Measurements from ENCODE around the gene CFAP99. TPM values are rescaled to one million over a fixed set of nuclear protein-coding genes. Genes with fewer than 3 reads are reported as not detected.

CFAP99 gene
- total and polyA plus RNA-seq, 2 experiments from 2014 or later: not detected

GRCh38 chr4:2383760-2384159 is 35.0 kb upstream of the CFAP99 start:
- Histone ChIP-seq H3K79me2 (replicated peaks; ENCODE audit: insufficient read depth) (no peaks in the 10 kb centered on the region), H3K36me3 (ENCODE audit: insufficient read depth) (no peaks in the 10 kb centered on the region), H4K20me1 (replicated peaks; ENCODE audit: insufficient read depth) (no peaks in the 10 kb centered on the region), H3K4me3 (no peak overlapping the region), H3K4me2 (no peak overlapping the region), H2AFZ (no peak overlapping the region), H3F3A (replicated peaks; ENCODE audit: low read depth) (no peaks in the 10 kb centered on the region), H3K4me1 (ENCODE audit: insufficient read depth) (no peaks in the 10 kb centered on the region), H3K9me2 (ENCODE audit: insufficient read depth) (no peaks in the 10 kb centered on the region), H3K27ac (ENCODE audit: low read depth) (no peak overlapping the region), H3K27me3 (ENCODE audit: insufficient read depth) (no peaks in the 10 kb centered on the region)
- Mint-ChIP-seq H3K36me3 (ENCODE audit: low read depth) (peaks cover 7% of the 10 kb centered on the region; the same call in 2 of the 3 replicates), H3K27me3 (ENCODE audit: insufficient read depth, low read depth, poor library complexity) (peaks cover 4% of the 10 kb centered on the region), H3K9me3 (peaks cover 15% of the 10 kb centered on the region), H3K4me1 (peaks cover 8% of the 10 kb centered on the region; the same call in 2 of the 3 replicates), H3K4me3 (no peak overlapping the region), H3K27ac (no peak overlapping the region)
- TF ChIP-seq POLR2AphosphoS5 (IDR thresholded peaks at IDR 0.05; ENCODE audit: low read depth): no peak
- TF ChIP-seq CREB1 (CRISPR knock-in tag; IDR thresholded peaks at IDR 0.05; ENCODE audit: low read depth): no peak
- TF ChIP-seq STAT1 (IDR thresholded peaks at IDR 0.05; ENCODE audit: unreplicated experiment): no peak
- DNase-seq (ENCODE audit: low spot score) (no peak), ATAC-seq (no peak)

GRCh38 chr4:2384245-2384644 is 34.5 kb upstream of the CFAP99 start:
- H4K20me1 ChIP-seq (replicated peaks; ENCODE audit: insufficient read depth): no peaks in the 10 kb centered on the region
- ATAC-seq (no peak), DNase-seq (ENCODE audit: low spot score) (no peak)
- H2AFZ ChIP-seq: no peak overlapping the region
- H3K4me3 Mint-ChIP-seq: no peak overlapping the region
- no peaks in the 10 kb centered on the region for H3K36me3 ChIP-seq (ENCODE audit: insufficient read depth)
- no peaks in the 10 kb centered on the region for H3K9me2 ChIP-seq (ENCODE audit: insufficient read depth)
- TF ChIP-seq CTCF (conservative IDR thresholded peaks at IDR 0.05; ENCODE audit: low read depth in 2 of 2) (0 out of 4 replicates have a peak, but pooled peaks of 1 of the 2 experiments have one; percentile 9), ZNF114 (CRISPR knock-in tag; IDR thresholded peaks at IDR 0.05) (no peak)
- no peaks in the 10 kb centered on the region for H3F3A ChIP-seq (replicated peaks; ENCODE audit: low read depth)
- H3K27ac Mint-ChIP-seq: no peak overlapping the region
- H3K4me2 ChIP-seq: no peak overlapping the region
- H3K36me3 Mint-ChIP-seq (ENCODE audit: low read depth): peaks cover 7% of the 10 kb centered on the region; the same call in 2 of the 3 replicates
- H3K27ac ChIP-seq (ENCODE audit: low read depth): no peak overlapping the region
- H3K79me2 ChIP-seq (replicated peaks; ENCODE audit: insufficient read depth): no peaks in the 10 kb centered on the region
- no peak overlapping the region for H3K4me3 ChIP-seq
- H3K9me3 Mint-ChIP-seq: peaks cover 15% of the 10 kb centered on the region
- H3K27me3 ChIP-seq (ENCODE audit: insufficient read depth): no peaks in the 10 kb centered on the region
- no peaks in the 10 kb centered on the region for H3K4me1 ChIP-seq (ENCODE audit: insufficient read depth)
- peaks cover 4% of the 10 kb centered on the region for H3K27me3 Mint-ChIP-seq (ENCODE audit: insufficient read depth, low read depth, poor library complexity)
- peaks cover 12% of the 10 kb centered on the region; the same call in 2 of the 3 replicates for H3K4me1 Mint-ChIP-seq

GRCh38 chr4:2385516-2385915 is 33.2 kb upstream of the CFAP99 start:
- H3K4me1 Mint-ChIP-seq: peaks cover 22% of the 10 kb centered on the region

More at GRCh38 chr4:2385516-2385915, 33.2 kb upstream of the CFAP99 start:
- Histone ChIP-seq H3K27me3 (ENCODE audit: insufficient read depth) (no peaks in the 10 kb centered on the region), H3K4me1 (ENCODE audit: insufficient read depth) (peaks cover 9% of the 10 kb centered on the region), H4K20me1 (replicated peaks; ENCODE audit: insufficient read depth) (no peaks in the 10 kb centered on the region), H3K27ac (ENCODE audit: low read depth) (no peak overlapping the region), H3K36me3 (ENCODE audit: insufficient read depth) (no peaks in the 10 kb centered on the region), H3F3A (replicated peaks; ENCODE audit: low read depth) (no peaks in the 10 kb centered on the region), H3K9me2 (ENCODE audit: insufficient read depth) (no peaks in the 10 kb centered on the region), H2AFZ (no peak overlapping the region), H3K4me2 (no peak overlapping the region), H3K79me2 (replicated peaks; ENCODE audit: insufficient read depth) (no peaks in the 10 kb centered on the region), H3K4me3 (no peak overlapping the region)
- TF ChIP-seq JUNB (IDR thresholded peaks at IDR 0.05; ENCODE audit: unreplicated experiment) (no peak), EZH2phosphoT487 (IDR thresholded peaks at IDR 0.05; ENCODE audit: unreplicated experiment) (no peak), NANOG (IDR thresholded peaks at IDR 0.05; ENCODE audit: borderline replicate concordance) (no peak), REST (IDR thresholded peaks at IDR 0.05; ENCODE audit: unreplicated experiment) (no peak), CREB1 (CRISPR knock-in tag; IDR thresholded peaks at IDR 0.05; ENCODE audit: low read depth) (no peak), ETS1 (IDR thresholded peaks at IDR 0.05) (no peak), ZNF331 (CRISPR knock-in tag; IDR thresholded peaks at IDR 0.05; ENCODE audit: low read depth) (no peak), ZNF114 (CRISPR knock-in tag; IDR thresholded peaks at IDR 0.05) (no peak)
- H3K27ac Mint-ChIP-seq: no peak overlapping the region
- no peak overlapping the region for H3K4me3 Mint-ChIP-seq
- peaks cover 13% of the 10 kb centered on the region for H3K9me3 Mint-ChIP-seq
- peaks cover 6% of the 10 kb centered on the region; the same call in 2 of the 3 replicates for H3K36me3 Mint-ChIP-seq (ENCODE audit: low read depth)
- ATAC-seq: no peak
- H3K27me3 Mint-ChIP-seq (ENCODE audit: insufficient read depth, low read depth, poor library complexity): peaks cover 4% of the 10 kb centered on the region
- DNase-seq (ENCODE audit: low spot score): no peak

All from GM23338 (cell line).